Stimulated activated naive CD8-positive, alpha-beta T cell treated with anti-CD3 and anti-CD28 coated beads, Interleukin-15, Interleukin-2, amounts not matched to agents 100 ng/mL and 50 ng/mL, for 24 hours (primary cell): ENCODE data around the gene SLITRK5.

Source experiments
- H3K27ac Mint-ChIP-seq: one replicate; pipeline ENCODE4 v1.8.0; 2021; ENCODE audit warnings: mild to moderate bottlenecking, mixed read lengths
- H3K27me3 Mint-ChIP-seq: one replicate; pipeline ENCODE4 v1.8.0; 2021; ENCODE audit warnings: mixed read lengths
- H3K36me3 Mint-ChIP-seq: one replicate; pipeline ENCODE4 v1.8.0; 2021; ENCODE audit warnings: low read depth, mixed read lengths
- H3K4me1 Mint-ChIP-seq: one replicate; pipeline ENCODE4 v1.8.0; 2021; ENCODE audit warnings: low read depth, mixed read lengths
- H3K4me3 Mint-ChIP-seq: one replicate; pipeline ENCODE4 v1.8.0; 2021; ENCODE audit warnings: mild to moderate bottlenecking, mixed read lengths
- H3K9me3 Mint-ChIP-seq: one replicate; pipeline ENCODE4 v1.8.0; 2021; ENCODE audit warnings: mixed read lengths

The SLITRK5 gene

GRCh38 chr13:87671031-87671752 is at the start of gene SLITRK5:
Gene SLITRK5, plus strand, starts transcription at chr13:87671371. Its CDS starts 4,018 bp downstream, at chr13:87675389.
- H3K27ac Mint-ChIP-seq, result peak within 1 kb of the TSS; percentile 40
- peaks cover 48% of the 10 kb centered on the region for H3K27me3 Mint-ChIP-seq

GRCh38 chr13:87622971-87623370 is 48.2 kb upstream of the SLITRK5 start:
- Mint-ChIP-seq H3K9me3 (peaks cover 7% of the 10 kb centered on the region), H3K4me1 (no peaks in the 10 kb centered on the region), H3K36me3 (no peaks in the 10 kb centered on the region), H3K4me3 (no peak overlapping the region), H3K27me3 (no peaks in the 10 kb centered on the region), H3K27ac (no peak overlapping the region)

More at GRCh38 chr13:87671031-87671752, at the start of gene SLITRK5:
- Mint-ChIP-seq H3K4me1 (peaks cover 26% of the 10 kb centered on the region), H3K9me3 (no peaks in the 10 kb centered on the region), H3K36me3 (no peaks in the 10 kb centered on the region), H3K4me3 (peak within 1 kb of the TSS; percentile 71)

- no peaks in the 10 kb centered on the region for H3K36me3 Mint-ChIP-seq
- H3K27ac Mint-ChIP-seq, result no peak overlapping the region
- no peak overlapping the region for H3K4me3 Mint-ChIP-seq
- H3K9me3 Mint-ChIP-seq, result no peaks in the 10 kb centered on the region
- H3K27me3 Mint-ChIP-seq, result peaks cover 3% of the 10 kb centered on the region
- no peaks in the 10 kb centered on the region for H3K4me1 Mint-ChIP-seq
These were observed 14.9 kb upstream of the SLITRK5 start for GRCh38 chr13:87656306-87656705.

GRCh38 chr13:87661471-87661870 is 9.7 kb upstream of the SLITRK5 start:
- no peaks in the 10 kb centered on the region for H3K9me3 Mint-ChIP-seq
- no peak overlapping the region for H3K27ac Mint-ChIP-seq
- no peak overlapping the region for H3K4me3 Mint-ChIP-seq
- no peaks in the 10 kb centered on the region for H3K27me3 Mint-ChIP-seq
- no peaks in the 10 kb centered on the region for H3K4me1 Mint-ChIP-seq
- no peaks in the 10 kb centered on the region for H3K36me3 Mint-ChIP-seq

GRCh38 chr13:87666831-87667230 is 4.3 kb upstream of the SLITRK5 start:
- Mint-ChIP-seq H3K27ac (no peak overlapping the region), H3K36me3 (no peaks in the 10 kb centered on the region), H3K27me3 (peaks cover 15% of the 10 kb centered on the region), H3K4me3 (no peak overlapping the region), H3K9me3 (no peaks in the 10 kb centered on the region), H3K4me1 (peaks cover 10% of the 10 kb centered on the region)

GRCh38 chr13:87667686-87668085 is 3.5 kb upstream of the SLITRK5 start:
- no peak overlapping the region for H3K4me3 Mint-ChIP-seq
- H3K36me3 Mint-ChIP-seq, result no peaks in the 10 kb centered on the region
- H3K4me1 Mint-ChIP-seq, result peaks cover 13% of the 10 kb centered on the region
- no peak overlapping the region for H3K27ac Mint-ChIP-seq
- no peaks in the 10 kb centered on the region for H3K9me3 Mint-ChIP-seq
- peaks cover 18% of the 10 kb centered on the region for H3K27me3 Mint-ChIP-seq

GRCh38 chr13:87669379-87669978 is 1.7 kb upstream of the SLITRK5 start:
- Mint-ChIP-seq H3K27ac (no peak overlapping the region), H3K36me3 (no peaks in the 10 kb centered on the region), H3K27me3 (peaks cover 36% of the 10 kb centered on the region), H3K4me3 (no peak overlapping the region), H3K4me1 (peaks cover 26% of the 10 kb centered on the region), H3K9me3 (no peaks in the 10 kb centered on the region)

GRCh38 chr13:87671753-87672605 is 808 bp downstream of the SLITRK5 start:
- H3K9me3 Mint-ChIP-seq, result no peaks in the 10 kb centered on the region
- H3K27ac Mint-ChIP-seq, result no peak overlapping the region
- peaks cover 55% of the 10 kb centered on the region for H3K27me3 Mint-ChIP-seq
- H3K36me3 Mint-ChIP-seq, result no peaks in the 10 kb centered on the region
- H3K4me3 Mint-ChIP-seq, result peak overlapping the region; percentile 71
- H3K4me1 Mint-ChIP-seq, result peaks cover 27% of the 10 kb centered on the region

GRCh38 chr13:87674247-87674738 is 3.1 kb downstream of the SLITRK5 start:
- H3K27ac Mint-ChIP-seq, result no peak overlapping the region
- no peaks in the 10 kb centered on the region for H3K9me3 Mint-ChIP-seq
- peaks cover 41% of the 10 kb centered on the region for H3K4me1 Mint-ChIP-seq
- no peaks in the 10 kb centered on the region for H3K36me3 Mint-ChIP-seq
- peak overlapping the region; percentile 75 for H3K4me3 Mint-ChIP-seq
- peaks cover 74% of the 10 kb centered on the region for H3K27me3 Mint-ChIP-seq

GRCh38 chr13:87675851-87676250 is 4.7 kb downstream of the SLITRK5 start:
- H3K4me3 Mint-ChIP-seq, result no peak overlapping the region
- H3K27ac Mint-ChIP-seq, result no peak overlapping the region
- H3K36me3 Mint-ChIP-seq, result no peaks in the 10 kb centered on the region
- H3K27me3 Mint-ChIP-seq, result peaks cover 75% of the 10 kb centered on the region
- H3K9me3 Mint-ChIP-seq, result no peaks in the 10 kb centered on the region
- peaks cover 43% of the 10 kb centered on the region for H3K4me1 Mint-ChIP-seq

GRCh38 chr13:87676254-87677042 is 5.3 kb downstream of the SLITRK5 start:
- Mint-ChIP-seq H3K4me3 (peak overlapping the region; percentile 23), H3K27me3 (peaks cover 69% of the 10 kb centered on the region), H3K4me1 (peaks cover 37% of the 10 kb centered on the region), H3K27ac (no peak overlapping the region), H3K36me3 (no peaks in the 10 kb centered on the region), H3K9me3 (no peaks in the 10 kb centered on the region)

- peaks cover 66% of the 10 kb centered on the region for H3K27me3 Mint-ChIP-seq
- H3K27ac Mint-ChIP-seq, result no peak overlapping the region
- H3K36me3 Mint-ChIP-seq, result no peaks in the 10 kb centered on the region
- peaks cover 35% of the 10 kb centered on the region for H3K4me1 Mint-ChIP-seq
- H3K9me3 Mint-ChIP-seq, result no peaks in the 10 kb centered on the region
- peak overlapping the region; percentile 61 for H3K4me3 Mint-ChIP-seq
These were observed 5.9 kb downstream of the SLITRK5 start for GRCh38 chr13:87677043-87677495.

- peaks cover 63% of the 10 kb centered on the region for H3K27me3 Mint-ChIP-seq
- H3K4me3 Mint-ChIP-seq, result peak overlapping the region; percentile 61
- peaks cover 32% of the 10 kb centered on the region for H3K4me1 Mint-ChIP-seq
- H3K36me3 Mint-ChIP-seq, result no peaks in the 10 kb centered on the region
- no peaks in the 10 kb centered on the region for H3K9me3 Mint-ChIP-seq
- H3K27ac Mint-ChIP-seq, result no peak overlapping the region
These were observed 6.6 kb downstream of the SLITRK5 start for GRCh38 chr13:87677496-87678371.
